HG03342 (cell line): ENCODE measurements around the gene TTI1.
"Not testable (repeated sequence)": the region's sequence is repeated elsewhere in the genome, so short reads cannot be mapped to it uniquely, and the experiment has no call there.

Source experiments
- ATAC-seq: cut with Tn5 transposase; IDR thresholded peaks from one replicate; pipeline ENCODE4 v1.9.1; 2021; ENCODE audit warnings: mild to moderate bottlenecking, moderate library complexity; ENCODE audit not compliant: unreplicated experiment

TTI1 gene

DNA sequence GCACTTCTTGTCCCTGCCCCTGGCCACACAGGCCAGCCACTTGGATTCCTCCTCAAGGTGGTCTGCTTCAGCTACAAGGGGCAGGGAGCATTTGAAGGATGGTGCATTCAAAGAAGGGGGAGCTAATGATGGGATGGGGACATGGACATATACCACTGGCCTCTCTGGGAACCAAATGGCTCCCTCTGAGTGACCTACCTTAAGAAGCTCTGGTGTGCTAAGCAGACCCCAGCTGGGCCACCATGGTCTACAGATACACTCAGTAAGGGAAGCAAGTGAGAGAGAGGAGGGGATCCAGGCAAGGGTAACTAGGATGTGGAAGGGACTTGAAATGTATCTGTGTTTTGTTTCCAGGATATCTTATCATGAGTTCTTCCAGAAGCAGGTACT, 62.4 kb downstream of the TTI1 start:
- no peak for ATAC-seq

DNA sequence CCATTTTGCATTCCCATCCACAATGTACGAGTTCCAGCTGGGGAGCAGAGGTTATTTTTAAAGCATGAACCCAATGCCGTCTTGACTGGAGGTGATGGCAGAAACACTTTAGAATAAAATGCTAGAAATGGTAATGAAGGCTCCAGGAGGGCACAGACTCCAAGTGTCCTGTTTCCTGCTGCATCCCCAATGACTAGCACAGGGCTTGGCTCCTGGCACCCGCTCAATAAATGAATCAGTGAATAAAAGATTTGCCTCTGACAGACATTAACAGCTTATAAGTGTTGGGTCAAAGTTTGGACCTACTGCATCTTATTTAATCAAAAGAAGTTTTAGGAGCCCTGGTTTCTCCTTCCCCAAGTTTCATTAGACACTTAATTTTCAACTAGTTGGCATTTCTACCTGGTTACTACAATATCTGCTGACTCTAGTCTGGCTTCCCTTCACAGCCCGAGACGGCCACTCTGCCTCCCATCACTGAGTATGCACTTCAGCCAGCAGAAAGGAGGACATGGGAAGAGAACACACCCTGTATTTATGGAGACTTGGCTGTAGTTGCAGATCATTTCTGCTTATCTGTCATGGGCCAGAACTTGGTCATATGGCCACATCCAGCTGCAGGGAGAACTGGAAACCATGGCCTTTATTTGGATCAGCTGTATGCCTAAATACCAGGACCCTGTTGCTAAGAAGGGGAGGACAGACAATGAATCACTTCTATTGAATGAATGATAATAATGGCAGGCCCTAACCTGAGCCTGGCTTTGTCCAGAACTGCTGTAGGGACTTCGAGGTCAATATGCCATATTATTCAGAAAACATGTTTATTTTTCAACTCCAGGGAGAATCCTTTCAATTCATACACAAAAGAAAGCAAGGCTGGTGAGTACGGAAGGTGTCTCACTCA, 63.1 kb downstream of the TTI1 start:
- no peak for ATAC-seq

DNA sequence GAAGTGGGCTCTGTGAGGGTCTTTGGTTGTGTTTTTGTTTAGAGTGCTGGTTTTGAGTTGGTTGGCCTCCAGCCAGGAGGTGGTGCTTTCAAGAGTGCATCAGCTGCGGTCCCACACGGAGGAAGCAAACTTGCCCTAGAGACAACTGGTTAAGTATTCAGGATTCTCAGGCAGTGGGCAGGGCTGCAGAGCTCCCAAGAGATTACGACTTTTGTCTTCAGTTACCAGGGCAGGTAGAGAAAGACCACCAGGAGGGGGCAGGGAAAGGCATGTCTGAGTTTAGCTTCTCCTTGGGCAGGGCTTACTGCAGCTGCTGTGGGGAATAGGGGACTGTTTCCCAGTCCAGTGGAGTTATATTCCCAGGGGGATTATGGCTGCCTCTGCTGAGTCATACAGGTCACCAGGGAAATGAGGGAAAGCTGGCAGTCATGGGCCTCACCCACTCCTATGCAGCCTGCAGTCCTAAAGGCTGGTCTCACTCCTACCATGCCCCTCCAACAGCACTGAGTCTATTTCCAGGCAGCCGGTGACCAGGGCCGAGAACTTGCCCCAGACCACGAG, 64.3 kb downstream of the TTI1 start:
- ATAC-seq: no peak

DNA sequence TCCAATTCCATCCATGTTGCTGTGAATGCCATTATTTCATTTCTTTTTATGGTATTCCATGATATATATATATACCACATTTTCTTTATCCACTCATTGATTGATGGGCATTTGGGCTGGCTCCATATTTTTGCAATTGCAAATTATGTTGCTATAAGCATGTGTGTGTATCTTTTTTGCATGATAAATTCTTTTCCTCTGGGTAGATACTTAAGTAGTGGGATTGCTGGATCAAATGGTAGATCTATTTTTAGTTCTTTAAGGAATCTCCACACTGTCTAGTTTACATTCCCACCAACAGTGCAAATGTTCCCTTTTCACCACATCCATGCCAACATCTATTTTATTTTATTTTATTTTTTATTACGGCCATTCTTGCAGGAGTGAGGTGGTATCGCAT, 69.8 kb downstream of the TTI1 start:
- ATAC-seq: not testable (repeated sequence)

DNA sequence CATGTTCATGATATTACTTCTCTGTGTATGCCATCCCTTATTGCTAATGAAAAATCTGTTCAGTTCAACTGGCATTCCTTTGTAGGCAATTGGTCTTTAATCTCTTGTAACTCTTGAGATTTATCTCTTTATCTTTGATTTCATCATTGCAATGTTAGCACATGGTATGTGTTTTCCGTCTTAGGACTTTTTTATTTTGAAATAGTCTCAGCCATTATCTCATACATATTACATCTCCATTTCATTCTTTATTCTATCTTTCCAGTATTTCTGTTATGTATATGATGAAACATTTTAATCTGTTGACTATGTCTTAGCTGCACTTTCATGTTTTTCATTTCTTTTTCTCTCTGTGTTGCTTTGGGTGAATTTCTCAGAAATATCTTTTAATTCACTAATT, 72.2 kb downstream of the TTI1 start:
- no peak for ATAC-seq

GRCh38 chr20:37958856-37959520, 74.3 kb downstream of the TTI1 start:
- no peak for ATAC-seq

DNA sequence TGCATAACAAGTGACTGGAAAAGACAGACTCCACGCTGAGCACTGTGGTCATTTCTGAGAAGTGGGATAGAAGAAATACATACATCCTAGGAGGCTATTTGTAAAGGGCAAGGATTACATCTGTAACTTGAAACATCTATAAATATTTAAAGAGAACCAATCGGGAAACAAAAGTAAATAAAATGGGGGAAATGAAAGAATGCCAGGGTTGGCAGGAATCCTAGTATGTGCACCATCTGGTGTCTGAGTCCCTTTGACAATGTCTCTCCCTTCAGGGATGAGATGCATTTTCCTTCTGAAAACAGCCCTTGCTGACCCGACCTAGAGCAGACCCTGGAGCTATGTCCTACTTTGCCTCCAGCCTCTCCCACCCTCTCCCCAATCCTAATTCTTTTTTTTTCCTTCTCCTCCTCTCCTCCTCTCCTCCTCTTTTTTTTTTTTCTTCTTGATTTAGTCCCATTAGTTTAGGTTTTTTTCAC, 77.1 kb downstream of the TTI1 start:
- no peak for ATAC-seq

GRCh38 chr20:37955511-37955910, 77.7 kb downstream of the TTI1 start:
- ATAC-seq: no peak

- ATAC-seq: no peak
Measured at GRCh38 chr20:37954626-37955025, 78.6 kb downstream of the TTI1 start.

DNA sequence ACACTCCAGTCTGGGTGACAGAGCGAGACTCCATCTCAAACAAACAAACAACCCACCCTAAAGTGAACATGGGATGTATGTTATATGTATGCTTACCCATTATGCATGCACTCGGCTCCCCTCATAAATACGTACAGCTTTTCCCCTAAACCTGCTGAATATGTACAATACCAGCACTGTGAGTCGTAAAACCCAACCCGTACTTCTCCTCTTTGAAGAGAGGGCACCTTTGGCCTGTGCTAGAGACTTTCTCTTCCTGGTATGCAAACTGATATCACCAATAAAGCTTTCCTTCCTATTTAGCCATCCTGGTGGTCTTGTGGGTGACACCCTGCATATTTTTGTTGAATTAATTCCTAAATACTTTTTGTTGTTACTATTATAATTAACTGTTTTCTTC, 79.1 kb downstream of the TTI1 start:
- no peak for ATAC-seq

DNA sequence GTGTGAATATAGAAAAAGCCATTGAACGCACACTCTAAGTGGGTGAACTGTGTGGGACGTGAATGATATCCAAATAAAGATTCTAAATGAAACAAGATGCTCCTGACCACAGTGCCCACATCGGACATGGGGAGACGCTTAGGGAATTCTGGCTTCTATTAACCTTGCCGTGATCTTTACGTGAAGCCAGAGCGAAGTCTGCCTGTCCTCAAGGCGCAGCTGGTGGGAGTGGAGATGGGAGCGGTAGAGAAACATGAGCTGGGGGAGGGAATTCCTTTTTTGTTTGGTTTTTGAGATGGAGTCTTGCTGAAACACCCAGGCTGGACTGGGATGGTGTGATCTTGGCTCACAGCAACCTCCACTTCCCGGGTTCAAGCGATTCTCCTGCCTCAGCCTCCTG, 84.3 kb downstream of the TTI1 start:
- ATAC-seq: no peak

- no peak for ATAC-seq
Measured at GRCh38 chr20:37947943-37948342, 85.3 kb downstream of the TTI1 start.

- no peak for ATAC-seq
Measured at GRCh38 chr20:37946946-37947345, 86.3 kb downstream of the TTI1 start.

GRCh38 chr20:37945091-37945547, 88.1 kb downstream of the TTI1 start:
- no peak for ATAC-seq

GRCh38 chr20:37944456-37944981, 88.7 kb downstream of the TTI1 start:
- ATAC-seq: no peak

- no peak for ATAC-seq
Measured at GRCh38 chr20:37943501-37944455, 89.5 kb downstream of the TTI1 start.

GRCh38 chr20:37943033-37943432, 90.2 kb downstream of the TTI1 start:
- no peak for ATAC-seq

- ATAC-seq: no peak
Measured at GRCh38 chr20:37941992-37942391, 91.3 kb downstream of the TTI1 start.

- no peak for ATAC-seq
Measured at GRCh38 chr20:37941332-37941731, 91.9 kb downstream of the TTI1 start.

DNA sequence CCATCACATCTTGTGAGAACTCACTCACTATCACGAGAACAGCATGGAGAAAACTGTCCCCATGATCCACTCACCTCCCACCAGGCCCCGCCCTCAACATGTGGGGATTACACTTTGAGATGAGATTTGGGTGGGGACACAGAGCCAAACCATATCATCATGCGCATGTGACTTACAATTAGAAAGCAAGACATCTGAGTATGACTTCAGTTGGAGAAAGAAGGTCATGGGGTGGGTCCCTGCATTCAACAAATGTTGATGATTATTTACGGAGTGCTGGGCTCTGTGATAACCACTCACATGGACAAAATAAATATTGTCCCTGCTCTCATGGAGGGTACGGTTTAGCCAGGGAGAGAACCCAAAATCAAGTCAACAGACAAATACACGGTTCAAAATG, 92.4 kb downstream of the TTI1 start:
- ATAC-seq: no peak
